GM06990 (cell line): ENCODE data around the gene MRPL28.
"Not testable (repeated sequence)": the region's sequence is repeated elsewhere in the genome, so short reads cannot be mapped to it uniquely, and the experiment has no call there.

Source experiments
- DNase-seq: peaks from one replicate; pipeline ENCODE4 v3.0.0-alpha.2; 2011; ENCODE audit not compliant: insufficient read length; ENCODE audit errors: extremely low read depth
- H3K27me3 ChIP-seq: replicated peaks from 2 replicates; pipeline ENCODE4 v1.6.0; 2011; ENCODE audit warnings: low read length; ENCODE audit not compliant: control insufficient read depth, insufficient read depth
- H3K36me3 ChIP-seq: 2 replicates; pipeline ENCODE4 v1.5.1; 2011; ENCODE audit warnings: low read length; ENCODE audit not compliant: control insufficient read depth, insufficient read depth
- H3K4me3 ChIP-seq: replicated peaks from 2 replicates; pipeline ENCODE4 v1.5.1; 2011; ENCODE audit warnings: low read depth, mild to moderate bottlenecking, control low read depth, low read length
- CTCF ChIP-seq: IDR thresholded peaks from 2 replicates; pipeline ENCODE4 v1.5.1; 2011; ENCODE audit warnings: low read length, control low read depth, mild to moderate bottlenecking, inconsistent platforms; ENCODE audit not compliant: insufficient read depth, poor library complexity, severe bottlenecking

MRPL28 gene

GRCh38 chr16:347203-347602, 23.1 kb downstream of the MRPL28 start:
- H3K27me3 ChIP-seq = no peaks in the 10 kb centered on the region
- DNase-seq = no peak
- peaks cover 9% of the 10 kb centered on the region for H3K36me3 ChIP-seq
- H3K4me3 ChIP-seq = no peak overlapping the region
- no peak for TF ChIP-seq CTCF

GRCh38 chr16:346587-346986, 23.8 kb downstream of the MRPL28 start:
- TF ChIP-seq CTCF = no peak
- Histone ChIP-seq H3K4me3 (no peak overlapping the region), H3K36me3 (peaks cover 9% of the 10 kb centered on the region), H3K27me3 (no peaks in the 10 kb centered on the region)
- DNase-seq = no peak

GRCh38 chr16:345772-346171, 24.6 kb downstream of the MRPL28 start:
- peaks cover 9% of the 10 kb centered on the region for H3K36me3 ChIP-seq
- H3K27me3 ChIP-seq = no peaks in the 10 kb centered on the region
- H3K4me3 ChIP-seq = no peak overlapping the region
- TF ChIP-seq CTCF = no peak
- DNase-seq = no peak

GRCh38 chr16:342455-343213, 27.7 kb downstream of the MRPL28 start:
- H3K27me3 ChIP-seq = no peaks in the 10 kb centered on the region
- H3K36me3 ChIP-seq = peaks cover 9% of the 10 kb centered on the region
- no peak overlapping the region for H3K4me3 ChIP-seq
- TF ChIP-seq CTCF = no peak
- DNase-seq = no peak

- H3K4me3 ChIP-seq, H3K36me3 ChIP-seq, DNase-seq, H3K27me3 ChIP-seq: not testable (repeated sequence)
Observed at GRCh38 chr16:341974-342336, 28.4 kb downstream of the MRPL28 start.

GRCh38 chr16:341095-341973, 29.0 kb downstream of the MRPL28 start:
- not testable (repeated sequence) for H3K4me3 ChIP-seq, H3K27me3 ChIP-seq, H3K36me3 ChIP-seq, DNase-seq
